Right renal pelvis (tissue), 4 donors: ENCODE measurements around the gene DIPK1A. TPM values are rescaled to one million over a fixed set of nuclear protein-coding genes. Genes with fewer than 3 reads are reported as not detected.

Experiments
- DNase-seq, 4 donors: peaks; one replicate each; pipeline ENCODE4 v3.0.0-alpha.2; 2013; ENCODE audit warnings: low read depth in 4 of 4, low spot score in 3 of 4, missing footprints in 1 of 4
- polyA plus RNA-seq, 4 donors: library from polyadenylated mRNA; unstranded; fragments of 120-200 nt; gene quantifications; one replicate each; pipeline ENCODE4 v1.2.1, GENCODE V29; 2013; ENCODE audit not compliant: insufficient read length in 4 of 4

Gene DIPK1A
- 1 to 10 TPM; 8.3 to 9.6 (median 9.4) TPM for polyA plus RNA-seq

DNA sequence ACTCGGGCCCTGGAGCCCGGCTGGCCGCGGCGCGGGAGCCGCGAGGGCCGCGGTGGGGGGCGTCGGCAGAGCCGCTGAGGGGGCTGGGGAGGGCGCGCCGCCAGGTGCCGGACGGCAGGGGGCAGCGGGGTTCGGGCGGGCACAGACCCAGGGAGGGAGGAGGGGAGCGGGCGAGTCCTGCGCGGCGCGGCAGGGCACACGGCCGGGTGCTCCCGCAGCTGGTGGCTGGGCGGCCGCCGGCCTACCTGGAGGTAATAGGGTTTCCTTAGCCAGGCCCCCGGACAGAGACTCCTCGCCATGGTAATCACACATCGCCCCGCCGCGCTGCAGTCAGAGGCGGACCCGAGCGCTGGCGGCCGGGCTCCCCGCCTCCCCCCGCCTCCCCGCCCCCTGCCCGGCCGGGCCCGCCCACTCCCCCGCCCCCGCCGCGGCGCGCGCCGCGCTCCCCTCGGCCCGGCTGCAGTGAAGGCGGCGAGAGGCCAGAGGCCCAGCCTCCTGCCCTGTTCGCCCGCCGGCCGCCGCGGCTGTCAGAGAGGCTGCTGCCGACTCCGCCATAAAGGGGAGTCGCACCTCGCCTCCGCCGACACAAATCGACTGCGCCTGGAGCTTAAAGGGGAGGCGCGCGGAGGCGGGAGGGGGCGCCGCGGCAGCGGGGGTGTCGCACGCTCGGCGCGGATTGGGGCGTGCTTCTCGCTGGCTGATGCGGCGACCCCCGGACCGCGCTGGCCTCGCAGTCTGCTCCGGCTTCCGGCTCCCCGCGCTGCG, at the start of gene DIPK1A:
DIPK1A (minus strand) TSS at position 332 of the 765 bp plus-strand sequence; CDS start at position 299, 33 bp downstream.
- peak in 3 of 4 donors; percentile 52 to 70 (median 54) for DNase-seq

DNA sequence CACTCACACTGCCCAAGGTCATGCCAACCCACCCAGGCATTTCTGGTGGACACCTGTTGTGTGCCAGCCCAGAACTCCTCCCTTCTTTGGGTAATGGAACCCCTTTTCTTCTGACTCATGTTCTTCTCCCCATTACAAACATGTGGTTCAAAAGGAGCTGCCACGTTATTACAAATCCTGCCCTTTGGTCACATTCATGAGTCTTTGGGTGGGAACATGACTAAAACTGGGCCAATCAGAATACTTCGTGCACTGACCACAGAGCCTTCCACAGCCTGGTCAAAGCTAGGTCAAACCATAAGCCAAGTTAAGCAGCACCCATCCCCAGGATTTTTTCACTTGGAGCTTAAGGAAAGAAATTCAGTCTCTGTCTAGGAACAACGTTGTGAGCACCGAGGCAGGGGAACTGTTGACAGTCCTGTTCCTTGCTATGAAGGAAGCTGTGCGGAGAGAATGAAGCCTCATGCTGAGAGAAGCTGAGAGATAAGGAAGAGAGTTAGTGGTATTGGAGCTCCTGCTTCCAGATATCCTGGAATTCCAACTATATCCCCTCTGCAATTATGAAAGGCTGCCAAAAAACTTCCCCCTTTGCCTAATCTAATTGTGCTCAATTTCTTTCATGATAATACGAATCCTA, 46.8 kb upstream of the DIPK1A start:
- DNase-seq = no peak

DNA sequence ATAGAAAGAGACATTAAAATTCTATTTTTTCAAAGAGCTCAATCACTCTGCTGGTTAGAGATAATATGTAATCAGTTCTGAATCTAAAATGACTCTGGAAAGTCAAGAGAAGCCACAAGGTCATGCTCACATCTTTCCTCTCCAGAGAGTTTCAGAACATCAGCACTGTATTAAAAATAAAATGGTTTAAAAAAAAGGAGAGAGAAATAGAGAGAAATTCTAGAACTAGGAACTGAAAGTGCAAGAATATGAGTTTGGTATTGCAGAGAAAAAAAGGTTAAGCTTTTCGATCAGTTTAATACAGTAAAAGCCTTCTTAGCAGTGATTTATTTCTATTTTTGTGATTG, 44.0 kb upstream of the DIPK1A start:
- no peak for DNase-seq

DNA sequence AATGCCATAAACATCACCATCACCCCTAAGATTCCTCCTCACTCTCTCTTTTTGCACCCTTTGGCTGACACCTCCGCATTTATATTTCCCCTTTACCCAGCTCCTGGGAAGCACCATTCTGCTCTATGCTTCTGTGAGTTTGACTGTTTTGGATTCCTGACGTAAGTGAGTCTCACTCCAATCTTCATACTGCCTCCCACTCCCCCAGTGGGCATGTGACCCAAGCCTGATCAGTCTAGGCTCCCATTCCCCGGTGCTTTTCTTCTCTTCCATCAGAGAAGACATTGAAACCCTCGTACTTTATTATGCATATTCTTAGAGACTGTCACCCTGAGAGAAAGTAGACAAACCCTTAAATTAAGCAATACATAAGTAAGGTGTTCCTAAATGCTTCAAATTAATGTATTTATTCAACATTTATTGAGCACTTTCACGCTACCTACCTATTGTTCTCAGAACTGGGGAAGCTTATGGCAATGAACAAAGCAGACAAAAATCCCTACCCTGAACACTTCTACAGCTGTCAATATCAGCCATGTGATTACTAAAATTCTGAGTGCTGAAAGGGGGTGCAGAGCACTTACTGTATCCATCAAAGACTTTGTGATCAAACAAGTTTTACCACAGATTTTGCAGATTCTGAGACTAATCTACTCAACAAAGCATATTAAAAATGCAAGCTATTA, 43.4 kb upstream of the DIPK1A start:
- DNase-seq = no peak

DNA sequence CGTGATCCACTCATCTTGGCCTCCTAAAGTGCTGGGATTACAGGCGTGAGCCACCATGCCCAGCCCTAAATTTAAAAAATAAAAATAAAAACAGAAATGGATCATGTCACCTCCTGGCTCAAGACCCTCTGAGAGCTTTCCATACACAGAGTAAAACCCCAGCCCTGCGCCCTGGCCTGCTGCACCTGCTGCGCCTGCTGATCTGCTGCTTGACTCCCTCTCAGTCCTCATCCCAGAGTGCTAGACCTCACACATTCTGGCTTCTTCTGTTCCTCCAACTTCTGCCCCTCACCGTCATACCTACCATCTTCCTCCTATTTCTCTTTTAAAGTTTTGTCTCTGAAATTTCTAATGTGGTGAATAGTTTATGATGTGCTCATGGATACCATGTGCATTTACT, 42.7 kb upstream of the DIPK1A start:
- DNase-seq = no peak

DNA sequence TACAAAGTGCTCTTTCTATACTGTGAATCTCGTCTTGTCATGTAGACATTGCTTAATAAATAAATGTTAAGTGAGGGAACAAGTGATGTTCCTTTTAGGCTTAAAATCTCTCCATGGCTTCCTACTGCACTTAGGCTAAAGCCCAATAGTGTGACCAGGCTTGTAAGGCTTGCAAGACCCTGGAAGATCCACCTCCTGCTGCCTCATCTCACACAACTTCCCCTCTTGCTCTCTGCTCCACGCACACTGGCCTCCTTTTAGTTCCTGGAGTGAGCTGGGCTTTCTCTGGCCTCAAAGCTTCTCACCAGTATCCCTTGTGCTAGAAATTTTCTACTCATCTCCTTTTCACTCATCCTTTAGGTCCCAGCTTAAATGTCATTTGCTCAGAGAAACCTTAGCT, 41.5 kb upstream of the DIPK1A start:
- DNase-seq = no peak

DNA sequence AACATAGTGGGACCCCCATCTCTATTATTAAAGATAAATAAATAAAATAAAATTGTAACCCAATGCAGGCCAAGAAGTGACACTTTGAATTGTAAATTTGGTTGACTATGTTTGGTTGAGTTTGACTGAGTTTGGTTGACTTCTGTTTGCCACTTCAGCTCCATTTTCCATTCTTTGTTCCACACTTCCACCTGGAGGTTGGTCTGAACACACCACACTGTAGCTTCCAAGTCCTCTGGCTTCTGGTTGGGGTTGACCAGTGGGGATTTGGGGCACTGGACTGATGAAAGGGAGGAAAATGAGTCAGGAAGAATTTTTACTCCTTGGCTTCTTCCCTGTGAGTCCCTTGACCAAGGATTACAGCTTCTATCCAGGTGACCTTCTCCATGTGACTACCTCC, 40.6 kb upstream of the DIPK1A start:
- no peak for DNase-seq

DNA sequence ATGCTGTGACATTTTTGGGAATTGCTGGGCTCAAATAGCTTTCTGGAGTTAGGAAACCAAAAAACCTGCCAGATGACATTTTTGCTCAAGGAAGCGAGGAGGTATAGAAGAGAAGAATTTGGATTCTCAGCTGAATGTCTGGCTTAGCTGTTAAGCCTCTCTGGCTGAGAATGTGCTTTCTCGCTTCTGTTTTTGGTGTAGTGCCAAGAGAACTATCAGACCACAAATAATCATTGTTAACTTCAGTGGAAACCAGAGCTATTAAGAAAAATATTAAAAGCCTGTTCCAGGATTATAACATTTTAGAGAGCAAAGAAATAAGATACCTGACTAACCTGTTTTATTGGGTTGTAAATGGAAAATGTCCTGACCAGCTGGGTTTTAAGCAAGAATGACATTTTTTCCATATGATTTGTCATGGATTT, 39.5 kb upstream of the DIPK1A start:
- no peak for DNase-seq

DNA sequence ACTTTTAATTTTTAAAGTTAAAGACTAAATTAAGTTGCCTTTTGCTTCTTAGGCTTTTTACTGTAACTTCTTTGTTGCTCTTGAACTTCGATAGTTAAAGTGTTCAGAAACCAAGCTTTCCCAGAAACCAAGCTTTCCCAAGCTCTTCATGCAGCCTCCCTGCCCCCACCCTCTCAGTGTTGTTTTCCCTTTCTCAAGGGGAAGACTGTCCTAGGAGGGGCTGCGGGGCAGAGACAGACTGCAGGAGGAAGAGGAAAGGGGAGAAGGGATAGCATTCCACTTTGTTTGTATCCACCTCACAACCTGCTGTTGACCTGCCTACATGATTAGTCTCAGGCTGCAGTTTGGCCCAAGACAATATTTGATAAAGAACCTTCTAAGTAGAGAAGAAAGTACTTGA, 39.0 kb upstream of the DIPK1A start:
- DNase-seq = no peak

DNA sequence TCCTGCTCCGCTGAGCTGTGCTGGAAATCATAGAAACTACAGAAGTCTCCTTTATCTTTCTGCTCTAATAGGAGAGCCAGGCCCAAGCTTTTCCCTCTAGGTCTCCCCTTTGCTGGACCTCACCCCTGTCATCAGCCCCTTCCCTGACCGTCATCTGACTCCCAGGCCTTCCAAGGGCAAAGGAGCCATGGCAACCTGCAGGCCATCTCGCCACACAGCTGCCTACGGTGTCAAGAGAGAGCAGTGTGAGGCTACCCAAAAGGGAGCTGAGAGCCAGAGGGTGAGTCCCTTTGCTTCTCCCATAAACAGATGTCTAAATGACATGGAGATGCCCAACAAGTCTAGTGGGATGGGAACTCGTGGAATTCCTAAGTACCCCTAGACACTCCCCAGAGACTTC, 37.6 kb upstream of the DIPK1A start:
- no peak for DNase-seq

DNA sequence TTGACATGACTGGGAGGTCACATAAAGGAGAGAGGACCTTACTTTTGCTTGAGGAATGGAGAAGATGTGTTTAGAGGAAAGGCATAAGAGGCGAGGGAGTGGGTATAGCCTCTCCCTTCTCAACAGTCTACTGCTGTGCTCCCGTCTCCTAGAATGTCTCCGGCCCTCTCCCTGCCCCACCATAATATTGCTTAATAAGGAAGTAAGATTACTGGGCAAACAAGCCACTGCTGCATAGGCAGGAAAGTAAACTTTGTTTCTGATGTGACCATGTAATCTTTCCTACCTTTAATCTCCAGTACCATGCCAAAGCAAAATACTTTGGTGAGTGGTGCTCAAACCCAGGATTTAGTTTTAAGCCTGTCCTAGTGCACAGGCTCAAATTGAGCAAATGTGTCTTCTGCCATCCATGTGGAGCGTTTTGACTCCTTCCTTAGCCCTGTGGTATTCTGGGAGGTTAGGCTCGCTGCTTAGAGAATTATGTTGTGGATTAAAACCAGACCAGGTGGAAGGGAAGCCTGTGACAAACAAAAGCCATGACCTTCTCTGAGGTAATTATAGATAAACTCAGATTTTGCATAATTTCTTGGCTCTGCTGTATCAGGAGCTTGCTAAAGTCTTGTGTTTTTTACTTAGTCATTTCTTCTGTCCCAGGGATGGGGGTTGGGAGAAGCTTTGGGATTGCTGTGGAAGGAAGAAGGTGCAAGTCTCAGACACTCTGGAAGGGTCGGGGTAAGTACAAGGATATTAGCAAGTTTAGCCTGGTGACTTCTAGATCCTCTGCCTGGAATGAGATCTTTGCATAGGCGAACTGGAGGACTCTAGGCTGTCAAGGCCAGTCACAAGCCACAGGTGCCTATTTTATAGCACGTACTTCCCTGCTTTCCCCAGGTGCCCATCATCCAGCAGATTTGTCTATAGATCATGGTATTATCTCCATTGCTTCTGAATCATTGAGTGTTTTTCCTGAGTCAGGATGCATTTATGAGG, 34.5 kb upstream of the DIPK1A start:
- no peak for DNase-seq

DNA sequence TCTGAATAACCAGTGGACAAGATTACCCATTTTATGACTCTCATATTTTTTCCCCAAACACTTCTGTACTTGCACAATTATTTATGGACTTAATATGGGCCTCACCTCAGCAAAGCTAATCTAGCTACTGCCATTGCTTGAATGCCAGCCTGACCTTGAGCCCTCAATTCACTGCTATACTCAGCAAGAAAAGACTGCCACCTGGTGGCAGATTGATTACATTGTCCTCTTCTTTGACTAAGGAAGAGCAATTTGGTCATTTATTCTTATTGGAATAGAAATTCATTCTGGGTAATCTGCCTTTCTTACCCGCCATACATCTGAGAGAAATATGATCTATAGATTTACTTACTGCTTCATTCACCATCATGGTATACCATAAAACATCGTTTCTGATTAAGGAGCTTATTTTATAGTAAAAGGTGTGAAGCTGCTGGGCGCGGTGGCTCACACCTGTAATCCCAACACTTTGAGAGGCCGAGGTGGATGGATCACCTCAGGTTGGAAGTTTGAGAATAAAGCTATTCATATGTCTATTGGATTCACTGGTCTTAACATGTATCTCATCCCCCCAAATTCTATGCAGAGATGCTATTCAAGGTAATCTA, 32.9 kb upstream of the DIPK1A start:
- DNase-seq = peak; percentile 58 to 84 (median 75)

DNA sequence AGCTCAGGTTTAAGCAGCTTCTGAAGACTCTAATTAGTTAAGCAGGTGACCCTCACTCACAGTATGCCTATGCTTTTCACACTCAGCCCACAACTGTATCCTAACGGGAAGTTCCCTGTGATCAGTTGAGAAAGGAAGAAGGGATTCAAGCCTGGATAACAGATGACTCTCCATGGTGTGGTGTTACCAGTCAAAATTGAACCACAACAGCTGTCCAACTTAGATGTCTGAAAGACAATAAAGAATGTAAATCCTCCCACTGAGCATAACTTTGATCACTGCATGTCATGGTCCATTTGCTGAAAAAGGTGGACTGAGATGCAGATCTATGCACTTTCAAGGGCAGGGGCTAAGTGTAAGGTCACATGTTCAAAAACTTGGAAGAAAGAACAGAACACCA, 32.3 kb upstream of the DIPK1A start:
- no peak for DNase-seq

DNA sequence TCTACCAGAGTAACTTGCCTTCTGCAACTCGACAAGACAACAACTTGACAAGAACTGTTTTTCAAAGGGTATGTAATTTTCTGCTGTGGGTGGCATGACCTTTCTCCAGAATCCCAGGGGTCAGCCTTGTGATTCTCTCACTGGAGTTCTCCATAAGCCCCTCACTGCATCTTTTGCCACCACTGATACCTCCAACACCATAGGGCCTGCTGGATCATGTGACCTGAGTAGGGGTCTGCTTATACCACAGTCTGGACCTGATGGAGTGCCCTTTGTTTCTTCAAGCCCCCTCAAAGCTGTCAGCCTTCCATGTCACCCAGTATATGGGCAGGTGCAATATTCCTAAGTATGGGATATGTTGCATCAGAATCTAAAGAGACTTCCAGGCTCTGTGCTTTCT, 31.6 kb upstream of the DIPK1A start:
- no peak for DNase-seq

DNA sequence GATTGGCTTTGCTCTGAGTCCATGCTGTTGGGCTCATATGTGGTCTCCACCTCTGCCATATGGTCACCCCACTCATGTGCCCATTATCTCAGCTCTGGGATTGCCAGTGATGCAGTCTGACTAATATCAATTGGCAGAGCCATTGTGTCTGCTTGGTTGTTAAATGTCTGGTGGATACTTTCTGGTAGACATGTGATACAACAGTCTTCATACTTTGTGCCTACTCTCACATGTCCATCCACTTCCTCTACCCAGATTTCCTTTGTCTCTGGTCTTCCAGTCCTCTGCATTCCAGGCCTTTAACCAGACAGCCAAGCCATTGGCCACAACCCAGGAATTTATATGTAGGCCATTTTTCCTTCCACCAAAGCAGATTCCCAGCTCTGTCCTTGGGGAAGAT, 30.8 kb upstream of the DIPK1A start:
- no peak for DNase-seq

DNA sequence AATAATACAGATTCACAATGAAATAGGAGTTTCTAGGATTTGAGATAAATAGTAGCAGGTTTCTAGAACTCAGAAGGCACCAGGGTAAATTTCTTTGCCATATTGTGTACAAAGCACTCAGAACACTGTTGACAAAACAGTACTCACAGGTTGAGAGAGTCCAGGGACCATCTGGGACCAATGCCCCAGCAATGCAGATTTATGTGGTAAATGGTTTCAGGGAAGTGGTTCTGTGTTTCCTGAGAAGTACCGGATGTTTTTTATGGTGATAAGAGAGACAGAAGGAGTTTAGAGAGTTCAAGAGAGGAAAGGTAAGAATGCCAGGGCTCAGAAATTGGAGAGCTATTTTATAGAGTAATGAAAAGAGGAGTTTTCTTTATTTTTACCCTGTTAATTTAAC, 29.6 kb upstream of the DIPK1A start:
- DNase-seq = no peak

DNA sequence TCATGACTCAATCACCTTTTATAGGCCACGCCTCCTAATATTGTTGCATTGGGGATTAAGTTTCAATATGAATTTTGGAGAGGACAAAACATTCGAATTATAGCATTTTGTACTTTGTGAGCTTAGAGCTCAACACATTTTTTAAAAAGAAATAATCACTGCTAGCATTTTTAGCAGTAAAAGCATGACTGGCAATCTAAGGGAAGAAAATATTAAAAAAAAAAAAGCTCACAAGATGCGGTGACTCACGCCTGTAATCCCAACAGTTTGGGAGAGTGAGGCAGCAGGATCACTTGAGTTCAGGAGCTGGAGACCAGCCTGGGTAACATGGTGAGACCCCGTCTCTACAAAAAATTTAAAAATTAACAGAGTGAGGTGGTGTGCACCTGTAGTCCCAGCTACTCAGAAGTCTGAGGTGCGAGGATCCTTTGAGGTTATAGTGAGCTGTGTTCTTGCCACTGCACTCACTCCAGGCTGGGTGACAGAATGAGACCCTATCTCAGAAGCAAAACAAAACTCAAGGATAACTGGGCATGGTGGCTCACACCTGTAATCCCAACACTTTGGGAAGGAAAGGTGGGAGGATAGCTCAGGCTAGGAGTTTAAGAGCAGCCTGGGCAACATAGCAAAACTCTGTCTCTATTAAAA, 28.8 kb upstream of the DIPK1A start:
- DNase-seq = no peak

DNA sequence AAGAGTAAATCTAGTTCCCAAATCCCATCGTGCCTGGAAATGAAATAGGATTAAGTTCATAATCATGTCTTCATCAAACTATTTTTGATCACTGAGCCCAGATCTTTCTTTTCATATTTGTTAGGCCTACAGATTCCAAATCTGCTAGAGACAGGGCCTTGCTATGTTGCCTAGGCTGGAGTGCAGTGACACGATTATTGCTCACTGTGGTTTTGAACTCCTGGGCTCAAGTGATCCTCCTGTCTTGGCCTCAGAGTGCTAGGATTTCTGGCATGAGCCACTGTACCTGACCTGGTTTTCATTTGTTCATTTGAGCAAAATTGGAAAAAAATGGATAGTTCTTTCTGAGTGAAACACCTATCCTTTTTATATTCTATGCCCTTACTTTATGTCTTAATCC, 28.0 kb upstream of the DIPK1A start:
- no peak for DNase-seq

DNA sequence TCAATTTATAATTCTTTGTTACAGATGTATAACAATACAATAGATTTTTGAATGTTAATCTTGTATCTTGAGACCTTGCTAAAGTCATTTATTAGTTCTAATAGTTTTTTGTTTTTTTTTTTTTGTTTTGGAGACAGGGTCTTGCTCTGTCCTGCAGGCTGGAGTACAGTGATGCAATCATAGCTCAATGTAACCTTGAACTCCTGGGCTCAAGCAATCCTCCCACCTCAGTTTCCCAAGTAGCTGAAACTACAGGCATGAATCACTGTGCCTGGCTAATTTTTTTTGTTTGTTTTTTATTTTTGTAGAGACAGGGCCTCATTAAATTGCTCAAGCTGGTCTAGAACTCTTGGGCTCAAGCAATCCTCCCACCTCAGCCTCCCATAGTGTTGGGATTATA, 26.2 kb upstream of the DIPK1A start:
- DNase-seq = no peak

DNA sequence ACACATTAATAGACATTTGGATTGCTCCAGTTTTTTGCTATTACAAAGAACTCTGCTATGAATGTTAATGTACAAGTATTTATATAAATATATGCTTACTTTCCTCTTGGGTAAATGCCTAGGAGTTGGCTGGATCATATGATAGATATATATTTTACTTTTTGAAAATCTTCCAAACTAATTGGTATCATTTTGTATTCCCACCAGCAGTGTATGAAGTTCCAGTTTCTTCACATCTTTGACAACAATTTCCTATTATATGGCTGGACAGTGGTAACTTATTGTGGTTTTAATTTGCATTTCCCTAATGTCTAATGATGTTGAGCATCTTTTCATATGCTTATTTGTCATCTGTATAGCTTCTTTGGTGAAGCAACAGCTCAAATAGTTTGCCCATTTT, 23.8 kb upstream of the DIPK1A start:
- no peak for DNase-seq
